Suprapubic skin (tissue), 3 donors: ENCODE measurements around the gene CLPSL2.

ENCODE experiments used
- CTCF ChIP-seq, 2 donors: fragments of 200-600 bp in 1 of 2; fragments of 450-650 bp in 1 of 2; sonication (generic) in 1 of 2; IDR thresholded peaks; one replicate each; pipeline ENCODE4 v1.5.1; 2016 to 2019; ENCODE audit warnings: antibody characterized with exemption in 2 of 2, mild to moderate bottlenecking in 1 of 2, moderate library complexity in 1 of 2
- POLR2A ChIP-seq, 2 donors: fragments of 450-650 bp; IDR thresholded peaks; one replicate each; pipeline ENCODE4 v1.6.1; 2017; ENCODE audit warnings: antibody characterized with exemption in 2 of 2, mild to moderate bottlenecking in 2 of 2, moderate library complexity in 2 of 2

GRCh38 chr6:35731736-35732532 is 44.5 kb upstream of the CLPSL2 start:
- no peak for TF ChIP-seq POLR2A (IDR thresholded peaks at IDR 0.05)
- no peak for TF ChIP-seq CTCF (IDR thresholded peaks at IDR 0.05)
